Mammary epithelial cell (primary cell): ENCODE results near the gene SMC6.

ENCODE experiments used
- EZH2 ChIP-seq: IDR thresholded peaks from 2 replicates; pipeline ENCODE4 v1.6.1; 2012; ENCODE audit warnings: low read length, inconsistent platforms, borderline replicate concordance
- TF ChIP-seq, protein P1 (sequence below), 2 donors: IDR thresholded peaks in 1 of 2; conservative IDR thresholded peaks in 1 of 2; 2 replicates each; pipeline ENCODE4 v1.5.1; 2011 to 2012; ENCODE audit warnings: inconsistent platforms in 2 of 2, low read length in 2 of 2, mild to moderate bottlenecking in 2 of 2, control low read depth in 1 of 2, low read depth in 1 of 2; ENCODE audit not compliant: insufficient read depth in 1 of 2; ENCODE audit errors: extremely low read depth in 1 of 2

DNA sequence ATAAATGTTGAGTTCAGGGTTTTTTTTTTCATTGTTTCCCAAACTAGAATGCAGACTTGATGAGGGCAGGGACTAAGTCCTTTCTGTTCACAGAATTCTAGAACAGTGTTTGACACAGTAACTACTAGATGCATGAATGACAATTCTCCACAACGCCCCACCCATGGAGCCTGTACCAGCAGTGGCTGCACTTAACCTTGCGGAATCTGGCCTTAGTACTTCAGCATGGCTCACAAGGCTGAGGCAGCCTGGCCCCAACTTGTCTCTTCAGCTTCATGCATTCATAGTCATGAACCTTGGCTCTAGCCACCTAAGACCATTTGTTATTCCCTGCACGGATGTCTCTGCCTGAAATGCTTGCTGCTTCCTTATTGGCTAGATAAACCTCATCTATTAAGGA, 33.1 kb upstream of the SMC6 start:
- TF ChIP-seq, protein P1, sequence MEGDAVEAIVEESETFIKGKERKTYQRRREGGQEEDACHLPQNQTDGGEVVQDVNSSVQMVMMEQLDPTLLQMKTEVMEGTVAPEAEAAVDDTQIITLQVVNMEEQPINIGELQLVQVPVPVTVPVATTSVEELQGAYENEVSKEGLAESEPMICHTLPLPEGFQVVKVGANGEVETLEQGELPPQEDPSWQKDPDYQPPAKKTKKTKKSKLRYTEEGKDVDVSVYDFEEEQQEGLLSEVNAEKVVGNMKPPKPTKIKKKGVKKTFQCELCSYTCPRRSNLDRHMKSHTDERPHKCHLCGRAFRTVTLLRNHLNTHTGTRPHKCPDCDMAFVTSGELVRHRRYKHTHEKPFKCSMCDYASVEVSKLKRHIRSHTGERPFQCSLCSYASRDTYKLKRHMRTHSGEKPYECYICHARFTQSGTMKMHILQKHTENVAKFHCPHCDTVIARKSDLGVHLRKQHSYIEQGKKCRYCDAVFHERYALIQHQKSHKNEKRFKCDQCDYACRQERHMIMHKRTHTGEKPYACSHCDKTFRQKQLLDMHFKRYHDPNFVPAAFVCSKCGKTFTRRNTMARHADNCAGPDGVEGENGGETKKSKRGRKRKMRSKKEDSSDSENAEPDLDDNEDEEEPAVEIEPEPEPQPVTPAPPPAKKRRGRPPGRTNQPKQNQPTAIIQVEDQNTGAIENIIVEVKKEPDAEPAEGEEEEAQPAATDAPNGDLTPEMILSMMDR (conservative IDR thresholded peaks at IDR 0.05 in 1 of 2, IDR thresholded peaks at IDR 0.05 in 1 of 2; ENCODE audit: extremely low read depth in 1 of 2, insufficient read depth in 1 of 2, low read depth in 1 of 2, low read length in 2 of 2), result no peak
- TF ChIP-seq EZH2, result no peak
